Measurements from ENCODE around the gene CBLL1.

The CBLL1 gene

DNA sequence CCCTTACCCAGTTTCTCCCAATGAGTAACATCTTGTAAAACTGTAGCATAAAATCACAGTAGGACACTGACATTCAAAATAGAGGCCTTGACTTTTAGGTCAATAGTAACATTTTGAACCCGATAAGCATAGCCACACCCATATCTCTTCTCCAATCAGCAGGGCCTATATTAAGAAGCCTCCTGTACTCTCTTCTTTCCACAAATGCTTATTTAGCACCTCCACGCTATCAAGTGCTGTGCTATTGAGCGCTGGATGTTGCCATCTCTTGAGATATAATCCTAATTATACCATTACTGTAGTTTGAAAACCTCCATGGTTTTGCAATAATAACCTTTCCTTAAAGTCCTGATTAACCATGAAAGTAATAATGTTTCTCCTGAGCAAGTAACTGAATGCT is 40.1 kb upstream of the CBLL1 start:
- Histone ChIP-seq H3F3A (ENCODE audit: insufficient read depth, low read length) (no peaks in the 10 kb centered on the region), H3K9ac (ENCODE audit: low read length) (no peak overlapping the region), H3K9me3 (replicated peaks; ENCODE audit: insufficient read depth, low read length) (no peaks in the 10 kb centered on the region), H3K9me2 (replicated peaks; ENCODE audit: insufficient read depth, low read length) (no peaks in the 10 kb centered on the region), H3K27me3 (replicated peaks; ENCODE audit: insufficient read depth, low read length) (no peaks in the 10 kb centered on the region), H3K4me2 (ENCODE audit: low read depth, low read length) (no peak overlapping the region), H4K20me1 (ENCODE audit: insufficient read depth, low read length) (no peaks in the 10 kb centered on the region), H3K79me2 (ENCODE audit: low read length) (no peaks in the 10 kb centered on the region), H3K4me1 (ENCODE audit: low read length) (no peaks in the 10 kb centered on the region), H3K36me3 (replicated peaks; ENCODE audit: insufficient read depth, low read length) (no peaks in the 10 kb centered on the region), H3K4me3 (ENCODE audit: low read length) (no peak overlapping the region), H3K27ac (ENCODE audit: low read length) (no peak overlapping the region), H2AFZ (ENCODE audit: low read length) (no peak overlapping the region)
- DNase-seq: no peak
- TF ChIP-seq, protein P1, sequence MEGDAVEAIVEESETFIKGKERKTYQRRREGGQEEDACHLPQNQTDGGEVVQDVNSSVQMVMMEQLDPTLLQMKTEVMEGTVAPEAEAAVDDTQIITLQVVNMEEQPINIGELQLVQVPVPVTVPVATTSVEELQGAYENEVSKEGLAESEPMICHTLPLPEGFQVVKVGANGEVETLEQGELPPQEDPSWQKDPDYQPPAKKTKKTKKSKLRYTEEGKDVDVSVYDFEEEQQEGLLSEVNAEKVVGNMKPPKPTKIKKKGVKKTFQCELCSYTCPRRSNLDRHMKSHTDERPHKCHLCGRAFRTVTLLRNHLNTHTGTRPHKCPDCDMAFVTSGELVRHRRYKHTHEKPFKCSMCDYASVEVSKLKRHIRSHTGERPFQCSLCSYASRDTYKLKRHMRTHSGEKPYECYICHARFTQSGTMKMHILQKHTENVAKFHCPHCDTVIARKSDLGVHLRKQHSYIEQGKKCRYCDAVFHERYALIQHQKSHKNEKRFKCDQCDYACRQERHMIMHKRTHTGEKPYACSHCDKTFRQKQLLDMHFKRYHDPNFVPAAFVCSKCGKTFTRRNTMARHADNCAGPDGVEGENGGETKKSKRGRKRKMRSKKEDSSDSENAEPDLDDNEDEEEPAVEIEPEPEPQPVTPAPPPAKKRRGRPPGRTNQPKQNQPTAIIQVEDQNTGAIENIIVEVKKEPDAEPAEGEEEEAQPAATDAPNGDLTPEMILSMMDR (IDR thresholded peaks at IDR 0.05; ENCODE audit: low read length): no peak
- TF ChIP-seq EZH2phosphoT487 (IDR thresholded peaks at IDR 0.05; ENCODE audit: low read length) (no peak), EZH2 (optimal IDR thresholded peaks at IDR 0.05; ENCODE audit: low read depth, low read length) (no peak)

DNA sequence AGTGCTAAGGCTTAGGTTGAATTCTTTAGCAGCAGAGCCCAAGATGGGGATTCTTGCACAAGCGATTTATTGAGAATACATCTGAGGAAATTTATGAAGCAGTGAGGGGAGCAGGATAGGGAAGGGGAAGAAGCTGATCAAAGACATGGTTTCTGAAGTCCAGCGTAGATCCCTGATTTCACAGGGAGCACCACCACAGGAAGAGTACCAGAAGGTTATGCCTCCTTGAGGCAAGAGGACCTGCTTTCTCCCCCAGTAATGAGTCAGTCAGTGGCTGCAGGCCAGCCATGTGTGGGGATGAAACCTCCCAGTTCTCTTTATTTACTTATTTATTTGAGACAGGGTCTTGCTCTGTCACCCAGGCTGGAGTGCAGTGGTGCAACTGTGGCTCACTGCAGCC is 35.0 kb upstream of the CBLL1 start:
- Histone ChIP-seq H3K4me1 (ENCODE audit: low read length) (no peaks in the 10 kb centered on the region), H3K79me2 (ENCODE audit: low read length) (no peaks in the 10 kb centered on the region), H3F3A (ENCODE audit: insufficient read depth, low read length) (no peaks in the 10 kb centered on the region), H3K9me2 (replicated peaks; ENCODE audit: insufficient read depth, low read length) (no peaks in the 10 kb centered on the region), H4K20me1 (ENCODE audit: insufficient read depth, low read length) (no peaks in the 10 kb centered on the region), H3K4me2 (ENCODE audit: low read depth, low read length) (no peak overlapping the region), H3K4me3 (ENCODE audit: low read length) (no peak overlapping the region), H2AFZ (ENCODE audit: low read length) (no peak overlapping the region), H3K27me3 (replicated peaks; ENCODE audit: insufficient read depth, low read length) (no peaks in the 10 kb centered on the region), H3K36me3 (replicated peaks; ENCODE audit: insufficient read depth, low read length) (no peaks in the 10 kb centered on the region), H3K9me3 (replicated peaks; ENCODE audit: insufficient read depth, low read length) (no peaks in the 10 kb centered on the region), H3K9ac (ENCODE audit: low read length) (no peak overlapping the region), H3K27ac (ENCODE audit: low read length) (no peak overlapping the region)
- no peak for DNase-seq
- TF ChIP-seq EZH2 (optimal IDR thresholded peaks at IDR 0.05; ENCODE audit: low read depth, low read length): no peak
- TF ChIP-seq EZH2phosphoT487 (IDR thresholded peaks at IDR 0.05; ENCODE audit: low read length): no peak
- TF ChIP-seq, protein P1 (IDR thresholded peaks at IDR 0.05; ENCODE audit: low read length): no peak

DNA sequence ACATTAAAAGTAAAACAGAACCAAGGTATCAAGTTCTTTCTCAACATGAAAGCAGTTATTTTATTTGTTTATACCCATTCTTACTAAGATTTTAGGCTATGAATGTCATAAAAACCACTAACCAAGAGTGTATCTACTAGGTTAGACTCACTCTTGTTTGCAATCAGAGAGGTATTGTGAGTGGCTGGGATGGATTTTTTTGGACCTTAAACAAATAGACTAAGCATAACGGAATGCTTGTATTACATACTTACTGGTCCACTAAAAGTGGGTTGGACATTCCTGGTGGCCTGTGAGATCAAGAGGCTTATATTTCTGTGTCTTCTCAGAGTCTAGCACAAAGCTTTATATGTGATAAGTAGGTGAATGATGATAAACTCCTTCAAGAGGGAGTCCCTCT is 32.6 kb upstream of the CBLL1 start:
- H3K4me1 ChIP-seq (ENCODE audit: low read length): no peaks in the 10 kb centered on the region
- H3K4me2 ChIP-seq (ENCODE audit: low read depth, low read length): no peak overlapping the region
- no peaks in the 10 kb centered on the region for H3K79me2 ChIP-seq (ENCODE audit: low read length)
- H2AFZ ChIP-seq (ENCODE audit: low read length): no peak overlapping the region
- no peak overlapping the region for H3K9ac ChIP-seq (ENCODE audit: low read length)
- no peaks in the 10 kb centered on the region for H3F3A ChIP-seq (ENCODE audit: insufficient read depth, low read length)
- no peaks in the 10 kb centered on the region for H3K9me2 ChIP-seq (replicated peaks; ENCODE audit: insufficient read depth, low read length)
- H3K9me3 ChIP-seq (replicated peaks; ENCODE audit: insufficient read depth, low read length): no peaks in the 10 kb centered on the region
- DNase-seq: no peak
- no peak overlapping the region for H3K27ac ChIP-seq (ENCODE audit: low read length)
- no peaks in the 10 kb centered on the region for H3K27me3 ChIP-seq (replicated peaks; ENCODE audit: insufficient read depth, low read length)
- H3K36me3 ChIP-seq (replicated peaks; ENCODE audit: insufficient read depth, low read length): no peaks in the 10 kb centered on the region
- H4K20me1 ChIP-seq (ENCODE audit: insufficient read depth, low read length): no peaks in the 10 kb centered on the region
- no peak overlapping the region for H3K4me3 ChIP-seq (ENCODE audit: low read length)
- TF ChIP-seq EZH2phosphoT487 (IDR thresholded peaks at IDR 0.05; ENCODE audit: low read length): no peak
- TF ChIP-seq, protein P1 (IDR thresholded peaks at IDR 0.05; ENCODE audit: low read length): no peak
- no peak for TF ChIP-seq EZH2 (optimal IDR thresholded peaks at IDR 0.05; ENCODE audit: low read depth, low read length)

Data from MM.1S (cell line).